K562 (cell line): Measurements from ENCODE around the gene NKG7. TPM values are rescaled to one million over a fixed set of nuclear protein-coding genes. Genes with fewer than 3 reads are reported as not detected.

Experiments
- BCL6 ChIP-seq: fragments of 250-450 bp; sonication (Bioruptor Pico); IDR thresholded peaks from 2 replicates; pipeline ENCODE4 v1.4.0; 2020
- BHLHE40 ChIP-seq: IDR thresholded peaks from 2 replicates; pipeline ENCODE4 v1.6.1; 2011; ENCODE audit warnings: low read length, improper control_type of control experiment
- CBFA2T2 ChIP-seq: fragments of 450-650 bp; conservative IDR thresholded peaks from 2 replicates; pipeline ENCODE4 v1.6.1; 2017; ENCODE audit warnings: mild to moderate bottlenecking
- CBFB ChIP-seq: sonication (generic); formaldehyde crosslinking; IDR thresholded peaks from 2 replicates; pipeline ENCODE4 v1.4.0; 2020; ENCODE audit warnings: mild to moderate bottlenecking, missing genetic modification reagents
- CEBPZ ChIP-seq: fragments of 150-350 bp; IDR thresholded peaks from 2 replicates; pipeline ENCODE4 v1.6.1; 2014; ENCODE audit warnings: low read depth, mild to moderate bottlenecking, low read length, borderline replicate concordance
- DPF2 ChIP-seq: fragments of 450-650 bp; IDR thresholded peaks from 2 replicates; pipeline ENCODE4 v1.6.1; 2016
- E4F1 ChIP-seq: fragments of 250-450 bp; sonication (Bioruptor Pico); IDR thresholded peaks from 2 replicates; pipeline ENCODE4 v1.5.0; 2021; ENCODE audit warnings: mild to moderate bottlenecking, borderline replicate concordance
- HNRNPLL ChIP-seq: fragments of 200-400 bp; formaldehyde crosslinking; IDR thresholded peaks from 2 replicates; pipeline ENCODE4 v1.6.1; 2017; ENCODE audit warnings: low read length, low read depth, mild to moderate bottlenecking; ENCODE audit not compliant: poor library complexity, severe bottlenecking
- MAFK ChIP-seq: IDR thresholded peaks from 2 replicates; pipeline ENCODE4 v1.6.1; 2011; ENCODE audit warnings: low read length, improper control_type of control experiment
- NBN ChIP-seq: fragments of 450-650 bp; IDR thresholded peaks from 2 replicates; pipeline ENCODE4 v1.6.1; 2016; ENCODE audit warnings: low read depth, mild to moderate bottlenecking
- PHF21A ChIP-seq: fragments of 450-650 bp; IDR thresholded peaks from 2 replicates; pipeline ENCODE4 v1.6.1; 2017; ENCODE audit warnings: low read depth, borderline replicate concordance
- PML ChIP-seq: IDR thresholded peaks from 2 replicates; pipeline ENCODE4 v1.6.1; 2012; ENCODE audit warnings: low read length, inconsistent platforms
- PURB ChIP-seq: sonication (generic); formaldehyde crosslinking; IDR thresholded peaks from 2 replicates; pipeline ENCODE4 v1.9.0; 2021; ENCODE audit warnings: low read depth, mild to moderate bottlenecking, missing genetic modification reagents
- RBFOX2 ChIP-seq: fragments of 200-400 bp; formaldehyde crosslinking; IDR thresholded peaks from 2 replicates; pipeline ENCODE4 v1.6.1; 2017; ENCODE audit warnings: low read depth, mild to moderate bottlenecking, low read length, moderate library complexity
- SRSF7 ChIP-seq: fragments of 200-400 bp; formaldehyde crosslinking; optimal IDR thresholded peaks from 2 replicates; pipeline ENCODE3; 2017; ENCODE audit warnings: mild to moderate bottlenecking, low read depth, low read length
- TAL1 ChIP-seq: fragments of 450-650 bp; IDR thresholded peaks from 2 replicates; pipeline ENCODE4 v1.6.1; 2016; ENCODE audit warnings: mild to moderate bottlenecking
- THAP7 ChIP-seq: fragments of 250-450 bp; sonication (Bioruptor Pico); IDR thresholded peaks from 2 replicates; pipeline ENCODE4 v1.5.0; 2021
- TOE1 ChIP-seq, 2 experiments: fragments of 450-650 bp in 1 of 2; sonication (generic) in 1 of 2; formaldehyde crosslinking in 1 of 2; IDR thresholded peaks; 2 replicates each; pipeline versions ENCODE4 v1.7.1 to v1.8.0; 2016 to 2022; ENCODE audit warnings: borderline replicate concordance in 2 of 2, mild to moderate bottlenecking in 2 of 2, antibody characterized with exemption in 1 of 2, inconsistent platforms in 1 of 2, low read depth in 1 of 2, missing genetic modification reagents in 1 of 2, moderate library complexity in 1 of 2
- U2AF1 ChIP-seq: fragments of 200-400 bp; formaldehyde crosslinking; optimal IDR thresholded peaks from 2 replicates; pipeline ENCODE3; 2017; ENCODE audit warnings: mild to moderate bottlenecking, low read depth, low read length, moderate library complexity
- YY1 ChIP-seq, 3 experiments: IDR thresholded peaks; 2 replicates each; pipeline ENCODE4 v1.6.1; 2011; ENCODE audit warnings: low read length in 2 of 3, mild to moderate bottlenecking in 2 of 3, moderate library complexity in 2 of 3, borderline replicate concordance in 1 of 3, control low read depth in 1 of 3, low read depth in 1 of 3; ENCODE audit not compliant: insufficient read depth in 3 of 3, insufficient replicate concordance in 2 of 3, control insufficient read depth in 1 of 3, insufficient read length in 1 of 3; ENCODE audit errors: extremely low read depth in 1 of 3
- ZNF436 ChIP-seq: fragments of 250-450, 450-650 bp; sonication (Bioruptor Pico); formaldehyde crosslinking; IDR thresholded peaks from 2 replicates; pipeline ENCODE4 v1.7.0; 2020; ENCODE audit warnings: mild to moderate bottlenecking
- polyA plus RNA-seq, 8 experiments: library from polyadenylated mRNA; depleted of rRNA in 4 of 8; stranded (reverse) in 5 of 8; unstranded in 3 of 8; fragments of >200 nt; fragmentation: Nextera tagmentation in 2 of 8; fragmentation: Illumina TruSeq in 1 of 8; extraction: Ambion mirVana in 2 of 8; extraction: Trizol in 1 of 8; gene quantifications; 2 replicates each; pipeline versions ENCODE4 v1.2.1 to v1.2.3, GENCODE V29; 2011 to 2014; ENCODE audit warnings: inconsistent platforms in 1 of 8, missing spikeins in 1 of 8
- total RNA-seq, 7 experiments: library from RNA; depleted of rRNA in 6 of 7; stranded (reverse); fragments of >200 nt in 6 of 7; fragmentation: Illumina TruSeq in 2 of 7; extraction: Trizol in 2 of 7; gene quantifications; 2 replicates each; pipeline versions ENCODE4 v1.2.1 to v1.2.3, GENCODE V29; 2011 to 2021; ENCODE audit warnings: low replicate concordance in 1 of 7

Gene NKG7
- total and polyA plus RNA-seq, 9 of the 15 experiments (the other 6 are each of a cell fraction or from before 2014, with no cell fraction given), result 0.30 to 0.70 (median 0.51) TPM; not detected in 2

DNA sequence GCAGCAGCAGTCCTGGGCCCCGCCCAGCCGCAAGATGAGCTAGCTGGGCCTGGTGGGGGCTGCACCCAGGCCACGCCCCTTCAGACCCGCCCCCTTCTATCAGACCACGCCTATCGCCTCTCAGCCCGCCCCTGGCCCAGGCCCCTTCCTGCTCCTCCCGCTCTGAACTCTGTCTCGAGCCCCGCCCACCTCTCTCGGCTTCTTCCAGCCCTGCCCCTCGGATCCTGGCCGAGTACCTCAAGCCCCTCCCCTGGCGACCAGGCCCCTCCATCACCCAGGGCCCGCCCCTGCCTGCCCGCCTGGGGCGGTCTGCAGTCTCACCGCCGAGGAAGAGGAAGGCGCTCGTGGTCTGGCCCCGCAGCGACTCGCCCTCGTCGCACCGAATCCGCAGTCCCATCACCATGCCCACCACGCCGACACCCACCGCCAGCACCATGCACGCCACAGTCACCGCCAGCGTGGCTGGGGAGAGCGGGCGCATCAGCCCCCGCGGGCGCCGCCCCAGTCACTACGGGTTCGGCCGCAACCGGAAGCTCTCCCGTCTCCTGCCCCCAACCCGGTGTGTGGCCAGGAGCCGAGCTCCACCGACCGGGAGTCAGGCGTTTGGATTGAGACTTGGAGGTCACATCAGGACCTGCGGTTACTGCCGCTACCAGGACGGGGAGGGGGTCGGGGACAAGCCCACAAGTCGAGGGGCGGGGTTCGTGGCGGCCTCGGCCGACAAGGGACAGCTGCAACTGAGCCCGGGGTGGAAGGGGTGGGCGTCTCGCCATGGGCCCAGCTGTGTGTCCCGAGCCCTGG is 4.7 kb downstream of the NKG7 start (continued):
- TF ChIP-seq HNRNPLL, result peak; percentile 30
- TF ChIP-seq RBFOX2, result peak; percentile 89
- peak; percentile 71; the same call in 1 of the 2 replicates for TF ChIP-seq DPF2
- TF ChIP-seq MAFK, result peak; percentile 1; the same call in 1 of the 2 replicates
- TF ChIP-seq U2AF1, result peak; percentile 69
- peak; percentile 46; the same call in 1 of the 2 replicates for TF ChIP-seq PML
- peak; percentile 51; the same call in 1 of the 2 replicates for TF ChIP-seq PHF21A
- peak in 1 of 3 experiments; percentile 31 for TF ChIP-seq YY1 (IDR thresholded peaks at IDR 0.05; ENCODE audit: borderline replicate concordance in 1 of 3, control insufficient read depth in 1 of 3, extremely low read depth in 1 of 3, insufficient read depth in 3 of 3, insufficient read length in 1 of 3, insufficient replicate concordance in 2 of 3, low read depth in 1 of 3, low read length in 2 of 3)
- 0 out of 2 replicates have a peak, but pooled peaks have one; percentile 82 for TF ChIP-seq NBN
- no peak for TF ChIP-seq E4F1
- 0 out of 2 replicates have a peak, but pooled peaks have one; percentile 66 for TF ChIP-seq THAP7
- TF ChIP-seq TAL1, result no peak
- no peak for TF ChIP-seq ZNF436 (CRISPR knock-in tag)
- TF ChIP-seq SRSF7, result no peak
- TF ChIP-seq BCL6 (CRISPR knock-in tag), result no peak
- 0 out of 2 replicates have a peak, but pooled peaks have one; percentile 8 for TF ChIP-seq CBFB (CRISPR knock-in tag)
- TF ChIP-seq CBFA2T2, result no peak
- peak; percentile 42; the same call in 1 of the 2 replicates for TF ChIP-seq TOE1 (IDR thresholded peaks at IDR 0.05; ENCODE audit: borderline replicate concordance)
- no peak for TF ChIP-seq TOE1 (CRISPR knock-in tag; IDR thresholded peaks at IDR 0.05; ENCODE audit: borderline replicate concordance, low read depth)
- no peak for TF ChIP-seq CEBPZ
- no peak for TF ChIP-seq PURB
- peak; percentile 26; the same call in 1 of the 2 replicates for TF ChIP-seq BHLHE40
